GM18526 (cell line): ENCODE results near the gene CFAP20DC.

Experiments
- POLR2A ChIP-seq: IDR thresholded peaks from 3 replicates; pipeline ENCODE4 v1.6.1; 2011; ENCODE audit not compliant: insufficient read length; ENCODE audit errors: extremely low read depth

CFAP20DC gene

DNA sequence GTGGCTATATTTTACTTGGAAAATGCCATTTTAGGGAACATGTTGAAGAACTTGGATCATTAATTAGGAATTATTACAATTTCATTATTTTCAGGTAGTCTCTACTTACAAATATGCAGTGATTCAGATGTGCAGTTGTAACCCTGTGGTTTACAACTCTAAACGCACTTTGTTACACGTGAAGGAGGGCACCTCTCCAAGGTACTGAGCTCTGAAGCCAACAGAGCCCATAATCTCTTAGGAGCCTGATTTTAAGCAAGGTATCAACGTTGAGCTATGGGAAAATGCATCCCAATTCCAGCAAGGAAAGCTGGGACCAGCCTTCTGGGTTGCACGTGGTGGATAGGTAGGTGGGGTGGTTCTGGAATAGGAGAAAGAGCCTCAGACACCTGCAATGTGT lies 301.8 kb downstream of the CFAP20DC start:
- TF ChIP-seq POLR2A = no peak

GRCh38 chr3:58746758-58747157 lies 303.1 kb downstream of the CFAP20DC start:
- TF ChIP-seq POLR2A = no peak

GRCh38 chr3:58743296-58743695 lies 306.5 kb downstream of the CFAP20DC start:
- no peak for TF ChIP-seq POLR2A

GRCh38 chr3:58742239-58742638 lies 307.6 kb downstream of the CFAP20DC start:
- TF ChIP-seq POLR2A = no peak

- no peak for TF ChIP-seq POLR2A
Observed at GRCh38 chr3:58737644-58738043, 312.2 kb downstream of the CFAP20DC start.

GRCh38 chr3:58731673-58732072 lies 318.2 kb downstream of the CFAP20DC start:
- no peak for TF ChIP-seq POLR2A

DNA sequence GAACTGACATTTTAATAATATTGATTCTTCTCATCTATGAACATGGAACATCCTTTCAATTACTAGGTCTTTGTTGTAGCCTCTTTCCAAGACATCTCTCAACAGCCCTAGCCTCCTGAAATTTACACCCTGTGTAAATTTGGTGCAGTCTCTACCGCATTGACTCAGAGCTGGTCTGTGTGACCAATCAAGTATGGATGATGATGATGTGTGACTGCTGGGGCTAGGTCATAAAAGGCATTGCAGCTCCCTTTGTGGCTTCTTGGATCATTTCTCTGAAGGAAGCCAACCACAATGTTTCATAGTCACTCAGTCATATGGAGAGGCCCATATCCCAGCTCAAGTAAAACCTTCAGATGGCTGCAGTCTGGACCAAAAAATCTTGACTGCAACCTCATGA lies 321.1 kb downstream of the CFAP20DC start:
- TF ChIP-seq POLR2A = no peak

DNA sequence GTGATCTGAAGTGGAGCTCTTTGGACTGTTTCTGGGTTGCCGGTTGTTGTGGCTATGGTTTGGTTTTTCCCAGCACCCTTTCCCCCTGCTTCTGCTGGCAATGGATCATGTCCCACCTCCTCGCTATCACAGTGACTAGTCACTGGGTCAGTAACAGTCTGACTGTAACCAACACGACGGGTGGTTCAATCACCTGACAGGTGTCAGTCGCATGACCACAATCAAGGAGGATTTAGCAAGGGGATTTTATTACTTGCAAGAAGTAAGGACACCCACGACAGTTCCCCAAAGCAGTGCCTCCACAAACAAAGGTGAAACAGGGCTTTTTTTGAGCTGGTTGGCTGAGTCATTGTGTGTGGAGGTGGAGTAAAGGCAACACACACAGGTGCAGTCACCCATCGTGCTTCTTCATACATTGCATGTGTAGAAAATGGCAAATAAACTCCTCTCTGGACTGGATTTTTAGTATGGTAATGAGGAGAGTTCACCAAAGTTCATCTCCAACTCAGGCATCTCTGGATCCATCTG lies 324.4 kb downstream of the CFAP20DC start:
- TF ChIP-seq POLR2A = no peak

- no peak for TF ChIP-seq POLR2A
Observed at GRCh38 chr3:58724336-58724735, 325.5 kb downstream of the CFAP20DC start.

- TF ChIP-seq POLR2A = no peak
Observed at GRCh38 chr3:58723173-58723572, 326.7 kb downstream of the CFAP20DC start.

DNA sequence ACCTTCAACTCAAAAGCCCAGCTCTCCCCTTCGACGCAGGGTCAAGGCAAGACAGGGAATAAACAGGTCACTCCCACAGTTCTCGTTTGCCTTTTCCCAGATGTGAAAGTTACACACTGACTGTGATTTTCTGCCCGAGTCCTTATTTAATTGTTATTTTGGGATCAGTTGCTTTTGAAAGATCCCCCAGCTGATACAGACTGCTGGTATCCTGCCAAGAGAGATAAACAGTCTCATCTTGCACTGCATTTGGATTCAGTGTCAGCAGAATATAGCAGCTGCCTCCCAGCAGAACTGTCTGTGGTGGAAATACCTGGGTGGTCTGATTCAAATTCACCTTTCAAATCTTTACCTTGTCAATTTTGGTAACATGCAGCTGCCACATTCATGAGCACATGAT lies 327.3 kb downstream of the CFAP20DC start:
- TF ChIP-seq POLR2A = no peak

DNA sequence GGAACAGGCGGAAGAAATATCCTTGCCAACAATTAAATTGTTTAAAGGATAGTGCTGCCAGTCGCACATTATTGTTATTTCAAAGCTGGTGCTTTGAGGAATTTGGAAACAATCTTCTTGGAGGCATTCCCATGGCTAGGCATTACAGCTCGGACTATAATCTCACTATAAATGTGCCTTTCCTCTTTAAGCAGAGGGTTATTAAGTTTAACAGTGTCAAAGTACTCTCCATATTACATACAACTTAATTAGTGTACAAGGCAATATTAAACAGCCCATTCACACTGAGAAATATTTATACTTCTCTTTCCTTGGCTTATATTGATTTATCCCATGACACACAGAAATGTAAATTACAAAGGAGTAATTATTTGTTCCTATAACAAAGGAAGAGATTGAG lies 329.3 kb downstream of the CFAP20DC start:
- TF ChIP-seq POLR2A = no peak

DNA sequence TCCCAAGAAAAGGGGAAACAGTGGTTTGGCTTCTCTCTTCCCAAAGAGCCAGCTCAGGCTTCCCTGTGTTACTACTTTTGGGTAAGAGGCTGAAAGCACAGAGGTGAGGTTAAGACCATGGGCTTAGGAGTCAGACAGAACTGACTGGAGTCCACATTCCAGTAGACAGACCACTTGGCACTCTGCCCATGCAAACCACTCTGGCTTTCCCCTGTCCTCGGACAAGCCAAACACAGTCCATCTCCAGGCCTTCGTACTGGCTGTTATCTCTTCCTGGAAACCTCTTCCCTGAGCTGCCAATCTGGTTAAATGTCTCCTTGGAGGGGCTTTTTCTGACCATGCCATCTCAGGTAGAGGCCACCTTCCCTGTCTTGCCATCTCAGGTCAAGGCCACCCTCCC lies 330.1 kb downstream of the CFAP20DC start:
- no peak for TF ChIP-seq POLR2A

GRCh38 chr3:58713715-58714401 lies 336.0 kb downstream of the CFAP20DC start:
- no peak for TF ChIP-seq POLR2A

- no peak for TF ChIP-seq POLR2A
Observed at GRCh38 chr3:58711871-58712270, 338.0 kb downstream of the CFAP20DC start.

DNA sequence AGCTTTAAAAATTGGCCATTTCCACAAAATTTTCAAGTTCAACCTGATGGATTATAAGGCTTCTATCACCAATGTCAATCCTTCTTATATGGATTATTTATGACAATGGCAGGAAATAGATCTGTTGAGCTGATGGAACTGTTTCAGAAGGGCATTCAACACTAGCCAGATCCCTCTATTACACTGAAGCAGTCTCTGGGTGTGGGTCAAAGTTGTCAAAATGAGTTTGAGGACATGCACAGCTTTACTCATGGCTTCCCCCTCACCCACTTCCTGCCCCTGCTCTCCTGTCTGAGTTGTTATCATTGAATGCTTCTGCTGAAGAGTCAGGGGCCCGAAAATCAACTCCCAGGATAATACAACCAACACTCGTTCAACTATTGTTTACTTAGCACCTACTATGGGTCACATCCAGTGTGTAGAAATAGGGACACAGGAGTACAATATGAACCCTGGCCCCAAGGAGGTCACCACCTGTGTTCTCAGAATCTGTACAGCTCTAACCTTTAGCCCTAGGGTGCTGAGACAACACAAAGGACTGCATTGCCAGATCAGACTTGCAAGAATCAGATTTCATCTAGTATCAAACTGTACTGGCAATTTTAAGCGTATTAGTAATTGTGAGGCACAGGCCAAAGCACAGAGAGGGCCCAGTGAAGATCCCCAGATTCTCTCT lies 341.6 kb downstream of the CFAP20DC start:
- no peak for TF ChIP-seq POLR2A
